ENCODE results near the gene IKZF4.
"Not testable (repeated sequence)": the region's sequence is repeated elsewhere in the genome, so short reads cannot be mapped to it uniquely, and the experiment has no call there.

IKZF4 gene

DNA sequence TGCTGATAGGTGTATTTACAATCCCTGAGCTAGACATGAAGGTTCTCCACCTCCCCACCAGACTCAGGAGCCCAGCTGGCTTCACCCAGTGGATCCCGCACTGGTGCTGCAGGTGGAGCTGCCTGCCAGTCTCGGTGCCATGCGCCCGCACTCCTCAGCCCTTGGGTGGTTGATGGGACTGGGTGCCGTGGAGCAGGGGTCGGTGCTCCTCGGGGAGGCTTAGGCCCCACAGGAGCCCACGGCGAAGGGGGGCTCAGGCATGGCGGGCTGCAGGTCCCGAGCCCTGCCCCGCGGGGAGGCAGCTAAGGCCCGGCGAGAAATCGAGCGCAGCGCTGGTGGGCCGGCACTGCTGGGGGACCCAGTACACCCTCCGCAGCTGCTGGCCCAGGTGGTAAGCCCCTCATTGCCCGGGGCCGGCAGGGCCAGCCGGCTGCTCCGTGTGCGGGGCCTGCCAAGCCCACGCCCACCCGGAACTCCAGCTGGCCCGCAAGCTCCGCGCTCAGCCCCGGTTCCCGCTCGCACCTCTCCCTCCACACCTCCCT is 20.8 kb upstream of the IKZF4 start:
- DNase-seq = not testable (repeated sequence)

DNA sequence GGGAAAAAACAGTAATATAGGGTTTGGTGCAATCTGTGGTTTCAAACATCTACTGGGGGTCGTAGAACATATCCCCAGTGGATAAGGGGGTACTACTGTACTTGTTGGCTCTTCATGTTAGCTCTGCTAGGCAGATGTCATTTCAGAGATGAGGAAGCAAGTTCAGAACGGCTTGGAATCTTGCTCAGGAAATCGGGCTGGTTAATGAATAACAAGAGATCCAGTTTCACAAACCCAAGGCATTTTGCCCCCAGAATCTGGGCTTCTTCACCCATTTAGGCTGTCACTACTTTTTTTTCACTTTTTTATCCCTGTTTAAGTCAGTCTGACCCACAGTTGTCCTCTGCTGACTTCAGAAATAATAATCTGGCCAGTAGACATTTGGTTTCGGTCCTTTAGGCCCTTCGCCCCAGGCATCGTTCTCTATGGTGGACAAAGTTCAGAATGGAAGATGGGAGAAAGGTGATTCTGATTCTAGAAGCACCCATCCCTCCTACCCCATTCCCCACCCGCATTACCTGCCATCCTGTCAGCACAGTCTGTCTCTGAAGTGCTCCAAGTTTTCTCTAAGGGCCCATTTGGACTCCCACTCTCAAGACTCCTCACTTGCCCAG is 19.2 kb upstream of the IKZF4 start:
- DNase-seq = no peak

- DNase-seq = not testable (repeated sequence)
Measured at GRCh38 chr12:56003376-56003775, 17.5 kb upstream of the IKZF4 start.

DNA sequence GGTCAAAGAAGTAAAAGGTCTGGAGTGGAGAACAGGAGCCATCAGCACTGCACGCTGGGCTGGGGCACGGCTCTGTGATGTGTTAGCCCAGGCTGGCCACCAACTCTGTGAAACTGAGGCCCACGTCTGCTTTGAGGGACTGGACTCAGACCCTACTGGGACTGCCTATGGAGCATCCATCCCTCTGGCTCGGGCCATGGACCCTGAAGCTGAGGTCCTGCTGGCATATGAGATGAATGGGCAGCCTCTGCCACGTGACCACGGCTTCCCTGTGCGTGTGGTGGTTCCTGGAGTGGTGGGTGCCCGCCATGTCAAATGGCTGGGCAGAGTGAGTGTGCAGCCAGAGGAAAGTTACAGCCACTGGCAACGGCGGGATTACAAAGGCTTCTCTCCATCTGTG is 16.6 kb upstream of the IKZF4 start:
- DNase-seq = no peak

DNA sequence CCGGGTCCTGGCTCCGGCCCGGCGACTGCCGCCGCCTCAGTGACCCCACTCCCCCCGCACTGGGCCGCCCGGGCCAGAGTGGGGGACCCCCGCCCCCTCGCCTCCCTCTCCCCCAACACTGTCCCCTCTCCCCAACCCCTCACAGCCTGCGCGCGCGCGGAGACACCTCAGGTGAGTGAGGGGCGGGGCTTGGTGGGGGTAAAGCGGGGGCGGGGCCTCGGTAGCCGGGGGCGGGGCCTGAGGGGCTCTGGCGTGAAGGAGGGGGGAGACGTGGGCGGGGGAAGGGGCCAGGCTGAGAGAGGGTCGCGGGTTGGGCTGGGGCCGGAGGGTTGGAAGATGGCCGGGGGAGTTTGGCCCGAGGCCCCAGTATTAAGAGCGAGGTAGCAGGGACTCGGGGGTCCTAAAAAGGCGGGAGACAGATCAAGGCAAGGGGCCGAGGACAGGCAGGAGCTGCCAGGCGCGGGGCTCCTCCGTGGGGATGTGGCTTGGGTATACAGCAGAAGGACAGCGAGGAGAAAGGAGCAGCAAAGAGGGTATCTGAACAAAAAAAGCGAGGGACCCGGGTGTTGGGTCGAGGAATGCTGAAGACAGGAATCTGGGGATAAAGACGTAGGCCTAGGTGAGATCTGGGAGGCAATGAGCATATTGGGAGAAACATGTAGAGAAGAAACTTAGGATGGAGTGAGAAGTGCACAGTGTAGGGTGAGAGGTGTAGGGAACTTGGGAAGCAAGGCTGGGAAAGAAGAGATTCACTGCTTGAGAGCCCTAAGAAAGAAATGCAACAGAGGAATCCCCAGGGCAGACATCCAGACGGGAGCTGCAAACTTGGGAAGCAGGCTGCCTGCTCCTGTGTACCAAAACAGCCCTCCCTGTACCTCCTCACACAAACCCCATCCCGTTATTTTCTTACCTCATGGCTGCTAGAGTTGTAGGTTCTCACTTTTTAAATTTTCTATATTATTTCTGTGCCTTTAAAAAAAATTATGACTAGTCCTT is 13.0 kb upstream of the IKZF4 start:
- peak; percentile 75 to 76 for DNase-seq

GRCh38 chr12:56010111-56010570 is 10.7 kb upstream of the IKZF4 start:
- DNase-seq = no peak

- DNase-seq = no peak
Measured at GRCh38 chr12:56011509-56012090, 9.2 kb upstream of the IKZF4 start.

DNA sequence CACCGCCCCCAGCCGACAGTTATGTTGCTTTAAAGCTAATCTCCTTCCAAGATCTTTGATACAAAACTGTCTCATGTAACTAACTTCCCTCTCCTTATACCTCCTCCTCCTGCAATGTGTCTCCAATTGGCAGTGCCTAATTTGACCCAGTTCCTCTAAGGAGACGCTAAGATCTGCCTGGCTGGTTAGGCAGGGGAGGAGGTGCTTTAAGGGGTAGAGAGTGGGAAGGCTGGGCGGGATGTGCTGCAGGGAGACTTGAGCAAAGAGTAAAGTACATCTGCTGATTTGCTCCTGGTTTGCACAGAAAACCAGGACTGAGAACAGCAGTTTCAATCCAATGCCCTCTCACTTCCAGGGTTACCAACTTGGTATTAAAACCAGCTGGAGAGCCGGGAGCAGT is 7.4 kb upstream of the IKZF4 start:
- DNase-seq = no peak

DNA sequence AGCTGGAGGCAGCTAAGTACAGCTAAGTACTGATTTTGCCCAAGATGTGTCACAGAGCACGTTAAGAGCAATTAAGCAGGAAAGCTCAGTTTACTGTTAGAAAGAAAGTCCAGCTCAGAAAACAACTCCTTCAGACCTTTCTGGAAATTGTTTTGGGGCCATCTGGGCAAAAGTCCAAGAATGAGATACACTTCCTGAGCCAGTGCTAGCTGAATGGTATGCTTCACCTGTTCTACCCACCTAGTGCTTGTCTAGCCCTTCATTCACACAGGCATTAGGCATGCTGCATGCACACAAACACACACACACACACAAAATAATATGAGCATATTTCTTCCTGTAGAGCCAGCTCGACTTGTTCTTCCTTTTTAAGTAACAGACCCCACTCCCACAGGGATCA is 6.6 kb upstream of the IKZF4 start:
- DNase-seq = no peak

- DNase-seq = no peak
Measured at GRCh38 chr12:56017181-56017580, 3.7 kb upstream of the IKZF4 start.

- DNase-seq = no peak
Measured at GRCh38 chr12:56018356-56018755, 2.5 kb upstream of the IKZF4 start.

GRCh38 chr12:56021889-56022497 is 1.1 kb downstream of the IKZF4 start:
- DNase-seq = no peak

GRCh38 chr12:56028511-56029165 is 7.8 kb downstream of the IKZF4 start:
- no peak for DNase-seq

DNA sequence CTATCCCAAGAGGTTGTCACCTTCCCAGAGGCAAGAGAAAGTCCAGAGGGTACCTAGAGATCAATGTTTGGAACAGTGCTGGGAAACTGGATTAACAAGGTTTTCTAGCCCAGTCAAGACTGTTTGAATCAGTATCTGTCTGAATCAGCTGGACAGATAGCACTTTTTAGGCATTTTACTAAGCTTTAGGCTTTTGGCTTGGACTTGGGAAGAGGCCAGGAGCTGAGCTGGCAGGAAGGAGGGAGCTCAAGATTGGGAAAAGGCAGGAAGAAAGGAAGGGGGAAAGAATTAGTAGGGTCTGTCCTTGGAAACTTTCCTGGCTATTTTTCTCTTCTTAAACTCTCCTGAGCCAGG is 8.3 kb downstream of the IKZF4 start:
- DNase-seq = no peak

- DNase-seq = peak in 1 of 2 donors; percentile 57
Measured at GRCh38 chr12:56029666-56030293, 8.9 kb downstream of the IKZF4 start.

DNA sequence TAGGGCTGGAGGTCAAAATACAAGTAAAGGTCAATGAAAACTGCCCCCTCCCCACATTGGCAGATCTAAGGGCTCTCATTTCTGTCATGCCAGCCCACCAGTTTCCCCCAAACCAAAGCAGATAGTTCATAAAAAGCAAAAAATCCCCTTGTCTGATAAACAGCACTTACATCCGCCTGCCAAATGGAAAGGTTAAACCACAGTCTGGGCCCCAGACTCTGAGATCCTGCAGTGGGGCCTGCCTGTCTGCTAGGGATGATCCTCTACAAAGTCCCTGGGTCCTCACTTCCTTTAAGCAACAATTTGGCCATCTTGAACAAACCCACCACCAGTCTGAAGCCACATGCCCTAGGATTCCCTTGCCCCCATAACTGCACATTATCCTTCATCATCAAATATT is 11.1 kb downstream of the IKZF4 start:
- no peak for DNase-seq

- no peak for DNase-seq
Measured at GRCh38 chr12:56034586-56035332, 13.9 kb downstream of the IKZF4 start.

GRCh38 chr12:56037161-56037560 is 16.3 kb downstream of the IKZF4 start:
- DNase-seq = no peak

DNA sequence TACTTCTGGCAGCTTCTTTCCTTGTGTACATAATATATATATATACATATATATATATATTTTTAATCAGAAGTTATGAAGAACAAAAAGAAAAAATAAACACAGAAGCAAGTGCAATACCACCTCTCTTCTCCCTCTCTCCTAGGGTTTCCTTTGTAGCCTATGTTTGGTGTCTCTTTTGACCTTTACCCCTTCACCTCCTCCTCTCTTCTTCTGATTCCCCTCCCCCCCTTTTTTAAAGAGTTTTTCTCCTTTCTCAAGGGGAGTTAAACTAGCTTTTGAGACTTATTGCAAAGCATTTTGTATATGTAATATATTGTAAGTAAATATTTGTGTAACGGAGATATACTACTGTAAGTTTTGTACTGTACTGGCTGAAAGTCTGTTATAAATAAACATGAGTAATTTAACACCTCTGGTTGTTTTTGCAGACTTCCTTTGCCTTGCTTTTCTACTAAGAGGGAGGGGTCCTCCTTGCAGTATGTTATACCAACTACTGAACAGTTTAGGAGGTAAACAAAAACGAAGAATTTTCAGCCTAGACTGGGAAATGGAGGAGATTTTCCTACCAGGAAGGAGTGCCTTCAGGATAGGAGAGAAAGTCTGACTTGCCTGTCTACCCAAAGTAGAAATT is 17.3 kb downstream of the IKZF4 start:
- no peak for DNase-seq

- no peak for DNase-seq
Measured at GRCh38 chr12:56040151-56040550, 19.3 kb downstream of the IKZF4 start.
